Stimulated activated CD8-positive, alpha-beta memory T cell treated with anti-CD3 and anti-CD28 coated beads, Interleukin-7, amount 100 ng/mL, for 1 hour (primary cell): ENCODE data around the gene SLC38A10.

Experiments
- DNase-seq, 2 donors: peaks; one replicate each; pipeline ENCODE4 v3.0.0-alpha.2; 2020; ENCODE audit warnings: low read depth in 2 of 2

Gene SLC38A10

DNA sequence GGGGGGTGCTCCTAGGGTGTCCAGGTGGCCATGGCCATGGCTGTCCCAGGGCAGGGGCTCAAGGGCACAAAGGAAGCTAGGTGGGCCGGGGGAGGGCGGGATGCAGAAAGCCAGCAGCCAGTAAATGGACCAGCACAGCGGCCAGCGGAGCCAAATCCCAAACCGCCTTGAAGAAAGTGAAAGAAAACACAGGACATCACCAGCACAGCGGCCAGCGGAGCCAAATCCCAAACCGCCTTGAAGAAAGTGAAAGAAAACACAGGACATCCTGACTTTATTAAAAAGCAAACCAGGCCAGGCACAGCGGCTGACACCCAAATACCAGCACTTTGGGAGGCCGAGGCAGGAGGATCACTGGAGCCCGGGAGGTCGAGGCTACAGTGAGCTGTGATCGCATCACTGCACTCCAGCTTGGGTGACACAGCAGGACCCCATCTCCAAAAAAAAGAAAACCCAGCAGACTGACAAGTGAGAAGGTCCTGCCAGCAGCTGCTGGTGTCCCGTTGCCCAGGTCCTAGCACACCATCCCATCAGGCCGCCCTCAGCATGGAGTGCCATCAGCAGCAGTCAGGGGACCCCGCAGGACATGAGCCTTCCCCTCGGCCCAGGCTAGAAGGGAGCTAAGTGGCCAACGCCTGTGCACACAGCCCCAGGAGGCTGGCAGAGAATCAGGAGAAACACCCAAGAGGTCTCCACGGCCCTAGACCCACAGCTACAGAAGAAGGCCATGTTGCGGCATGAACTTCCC is 17.0 kb downstream of the SLC38A10 start:
- no peak for DNase-seq

DNA sequence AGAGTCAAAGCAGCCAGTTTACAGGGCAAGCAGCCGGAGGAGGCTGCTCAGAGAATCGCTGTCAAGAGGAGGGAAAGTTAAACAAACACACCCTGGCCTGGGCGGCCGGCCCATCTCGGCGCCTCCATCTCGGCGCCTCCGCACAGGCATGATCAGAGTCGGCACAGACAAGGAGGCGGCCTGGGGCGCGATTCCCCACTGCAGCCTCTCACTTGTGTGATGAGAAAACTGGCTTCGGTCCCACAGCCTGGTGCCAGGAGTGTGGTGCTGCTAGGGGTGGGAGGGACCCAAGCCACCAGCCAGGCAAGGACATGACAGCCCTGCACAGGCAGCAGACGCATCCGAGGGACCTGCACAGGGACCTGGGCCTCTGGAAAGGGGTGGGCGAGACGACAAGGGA is 17.7 kb downstream of the SLC38A10 start:
- DNase-seq = no peak

DNA sequence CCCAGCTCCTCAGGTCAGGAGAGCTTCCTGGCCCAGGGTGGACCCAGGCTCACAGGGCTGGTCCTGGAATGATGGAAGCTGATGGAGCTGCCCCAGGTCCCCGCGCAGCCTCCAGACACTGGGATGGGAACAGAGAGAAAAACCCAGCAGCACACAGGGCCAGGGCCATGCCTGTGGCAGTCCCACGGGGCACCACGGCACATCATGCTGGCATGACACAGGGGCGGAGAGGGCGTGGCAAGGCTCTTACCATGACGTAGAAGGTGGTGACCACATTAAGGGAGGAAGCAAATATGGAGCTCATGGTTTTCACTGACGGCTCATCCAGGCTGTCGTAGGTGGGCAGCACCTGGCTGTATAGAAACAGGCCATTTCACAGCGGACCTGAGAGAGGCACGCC is 18.3 kb downstream of the SLC38A10 start:
- DNase-seq = no peak

DNA sequence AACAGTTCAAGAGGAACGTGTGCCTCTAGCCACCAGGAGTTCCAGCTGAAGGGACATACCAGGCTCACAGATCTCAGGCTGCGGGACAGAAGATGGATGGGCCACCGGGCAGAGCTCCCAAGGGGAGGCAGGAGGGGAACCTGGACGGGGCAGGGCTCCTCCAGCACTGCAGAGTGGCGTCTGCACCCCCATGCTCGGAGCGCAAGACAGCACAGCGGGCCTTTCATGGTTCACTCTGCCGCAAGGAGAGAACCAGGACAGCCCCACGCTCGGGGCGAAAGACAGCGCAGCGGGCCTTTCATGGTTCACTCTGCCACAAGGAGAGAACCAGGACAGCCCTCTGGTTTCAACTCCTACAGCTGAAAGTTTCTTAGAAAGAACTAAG is 20.6 kb downstream of the SLC38A10 start:
- DNase-seq = no peak

DNA sequence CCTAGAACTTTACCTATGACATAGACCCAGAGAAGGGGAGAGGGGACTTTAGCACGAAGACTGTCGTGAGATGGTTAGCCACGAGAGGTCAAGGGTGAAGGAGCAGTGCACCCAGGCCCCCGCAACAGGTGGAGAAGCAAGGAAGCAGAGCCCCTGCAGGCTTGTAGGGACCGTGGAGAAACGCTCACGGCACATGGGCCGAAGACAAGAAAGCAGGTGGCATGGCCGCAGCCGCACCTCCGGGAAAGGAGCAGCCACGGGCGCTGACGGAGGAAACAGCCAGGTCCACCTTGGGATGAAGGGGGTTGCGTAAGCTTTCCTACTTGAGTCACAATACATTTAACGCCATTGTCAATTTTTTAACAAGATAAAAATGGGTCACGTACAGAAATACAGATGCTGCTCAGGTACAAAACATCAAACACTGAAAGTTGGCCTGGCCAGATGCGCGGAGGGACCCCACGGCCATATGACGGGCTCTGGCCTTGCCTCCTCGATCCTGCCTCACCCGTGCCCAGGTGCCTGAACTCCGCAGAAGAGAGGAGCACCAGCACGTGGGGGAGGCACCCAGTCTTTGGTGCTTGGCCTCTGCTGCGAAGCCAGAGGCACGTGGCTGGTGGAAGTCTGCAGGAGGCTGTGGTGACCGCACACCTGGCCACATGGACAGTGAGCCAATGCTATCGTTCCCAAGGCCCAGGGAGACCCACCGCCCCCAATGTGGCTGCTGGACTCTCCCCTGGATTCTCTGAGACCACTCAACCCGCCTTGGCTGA is 21.2 kb downstream of the SLC38A10 start:
- DNase-seq = no peak

DNA sequence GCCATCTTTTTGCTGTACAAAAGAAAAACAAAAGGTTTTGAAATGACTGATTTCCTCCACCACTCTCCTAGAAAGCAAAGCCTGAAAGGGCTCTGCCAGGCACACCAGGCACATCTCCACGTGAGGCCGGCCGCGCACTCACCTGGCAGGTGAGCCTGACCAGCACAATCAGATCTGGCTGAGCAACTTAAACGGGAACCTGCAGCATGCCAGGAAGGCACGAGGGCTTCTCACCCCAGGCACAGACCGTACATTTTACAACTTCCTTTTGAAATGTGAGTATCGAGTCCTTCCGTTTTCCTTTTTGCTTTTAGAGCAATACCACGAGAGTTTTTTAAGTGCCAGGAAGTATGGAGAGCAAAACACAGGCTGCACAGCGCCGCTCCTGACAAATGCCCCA is 22.5 kb downstream of the SLC38A10 start:
- no peak for DNase-seq

DNA sequence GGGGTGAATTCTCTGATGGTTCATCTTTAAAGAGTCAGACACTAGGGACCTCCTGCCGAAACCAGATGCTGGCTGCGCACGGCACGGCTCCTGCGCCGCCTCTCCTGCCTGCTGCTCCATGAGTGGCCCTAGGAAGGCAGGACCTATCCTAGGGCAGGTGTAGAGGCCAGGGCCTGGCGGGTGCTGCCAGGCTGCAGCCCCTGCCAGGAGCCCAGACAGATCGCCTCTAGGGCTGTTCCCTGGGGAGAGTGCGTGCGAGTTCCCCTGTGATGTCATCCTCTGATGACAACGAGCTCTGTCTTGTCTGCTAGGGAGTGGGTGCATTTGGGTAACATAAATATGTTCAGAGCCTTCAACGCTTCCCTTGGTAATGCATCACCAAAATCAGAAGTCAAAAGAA is 23.9 kb downstream of the SLC38A10 start:
- DNase-seq = no peak

DNA sequence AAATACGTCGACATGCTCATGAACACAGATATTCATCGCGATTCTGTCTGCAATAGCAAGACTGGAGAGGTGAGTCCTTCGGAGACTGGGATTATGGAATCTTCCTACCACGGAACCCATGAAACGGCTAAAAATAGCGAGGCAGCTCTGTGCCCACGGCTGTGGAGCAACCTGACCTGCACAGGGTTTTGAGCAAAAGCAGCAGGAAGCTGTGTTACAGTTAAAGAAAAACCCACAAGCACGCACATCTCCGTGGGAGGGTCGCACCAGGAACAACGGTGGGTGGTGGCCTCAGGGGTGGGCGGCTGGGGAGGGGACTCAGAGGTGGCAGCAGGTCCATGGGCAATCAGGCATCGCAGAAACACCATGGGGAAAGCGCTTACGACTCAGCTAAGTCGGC is 24.8 kb downstream of the SLC38A10 start:
- DNase-seq = no peak

DNA sequence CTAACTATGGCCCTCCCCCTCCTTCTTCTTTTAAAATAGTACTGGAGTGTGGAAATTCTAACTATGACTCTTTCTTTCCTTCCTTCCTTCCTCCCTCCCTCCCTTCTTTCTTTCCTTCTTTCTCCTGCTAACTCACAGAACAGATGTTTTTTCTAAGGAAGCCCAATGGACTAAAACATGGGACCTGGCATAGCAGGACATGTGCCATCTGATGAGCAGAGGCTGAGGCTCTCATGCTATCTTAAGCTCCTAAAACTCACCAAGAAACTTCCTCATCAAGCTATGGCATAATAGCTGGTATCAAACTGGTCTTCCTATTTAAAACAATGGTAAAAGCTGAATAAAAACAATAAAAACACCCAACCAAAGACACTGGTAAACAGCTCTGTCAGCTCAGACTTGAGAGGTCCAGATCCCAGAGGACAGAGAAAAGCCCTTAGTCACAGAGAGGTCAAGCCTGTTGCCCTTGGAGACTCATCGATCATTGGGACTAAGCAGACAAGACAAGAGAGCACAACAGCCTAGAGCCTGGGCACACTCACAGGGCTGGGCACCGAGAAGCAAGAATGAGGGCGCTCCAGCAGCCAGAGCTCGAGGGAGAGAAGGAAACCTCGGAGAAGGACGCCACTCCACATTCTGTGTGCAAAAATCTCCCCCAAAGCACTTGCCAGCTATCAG is 27.6 kb downstream of the SLC38A10 start:
- DNase-seq = no peak

DNA sequence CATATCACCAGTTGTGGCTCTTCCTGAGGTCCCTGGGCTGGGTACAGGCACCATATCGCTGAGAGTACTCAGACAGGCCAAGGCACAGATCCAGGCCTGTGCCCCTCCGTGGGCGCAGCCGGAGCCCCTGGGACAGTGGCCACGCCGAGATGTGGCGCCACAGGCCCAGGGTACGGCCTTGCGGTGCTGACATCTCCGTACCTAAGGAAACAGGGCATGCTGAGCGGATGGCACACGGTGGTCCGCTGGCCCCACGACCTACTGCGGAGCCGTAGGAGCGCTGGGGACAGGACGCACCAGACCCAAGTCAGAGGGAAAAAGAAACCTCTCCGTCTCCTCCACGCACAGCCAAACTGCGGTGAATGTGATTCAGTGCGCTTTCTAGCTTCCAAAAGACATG is 29.5 kb downstream of the SLC38A10 start:
- DNase-seq = no peak

DNA sequence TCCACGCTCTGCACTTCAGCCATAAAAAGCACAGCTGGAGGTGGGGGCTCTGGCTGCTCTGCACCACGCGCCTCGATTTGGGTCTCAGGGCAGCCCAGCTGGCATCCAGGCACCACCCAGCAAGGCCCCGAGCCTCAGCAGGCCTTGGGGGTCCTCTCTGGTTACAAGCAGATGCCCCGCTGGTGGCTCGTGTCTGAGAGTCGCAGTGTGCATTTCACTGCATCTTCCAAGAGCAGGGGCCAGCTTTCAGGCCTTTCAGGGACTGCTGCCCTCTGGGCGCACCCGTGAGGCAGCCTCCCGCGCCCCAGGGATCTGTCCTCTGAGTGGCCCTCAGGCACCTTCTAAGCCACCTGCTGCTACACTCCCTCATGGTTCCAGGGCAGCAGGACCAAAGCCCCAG is 30.5 kb downstream of the SLC38A10 start:
- DNase-seq = no peak

DNA sequence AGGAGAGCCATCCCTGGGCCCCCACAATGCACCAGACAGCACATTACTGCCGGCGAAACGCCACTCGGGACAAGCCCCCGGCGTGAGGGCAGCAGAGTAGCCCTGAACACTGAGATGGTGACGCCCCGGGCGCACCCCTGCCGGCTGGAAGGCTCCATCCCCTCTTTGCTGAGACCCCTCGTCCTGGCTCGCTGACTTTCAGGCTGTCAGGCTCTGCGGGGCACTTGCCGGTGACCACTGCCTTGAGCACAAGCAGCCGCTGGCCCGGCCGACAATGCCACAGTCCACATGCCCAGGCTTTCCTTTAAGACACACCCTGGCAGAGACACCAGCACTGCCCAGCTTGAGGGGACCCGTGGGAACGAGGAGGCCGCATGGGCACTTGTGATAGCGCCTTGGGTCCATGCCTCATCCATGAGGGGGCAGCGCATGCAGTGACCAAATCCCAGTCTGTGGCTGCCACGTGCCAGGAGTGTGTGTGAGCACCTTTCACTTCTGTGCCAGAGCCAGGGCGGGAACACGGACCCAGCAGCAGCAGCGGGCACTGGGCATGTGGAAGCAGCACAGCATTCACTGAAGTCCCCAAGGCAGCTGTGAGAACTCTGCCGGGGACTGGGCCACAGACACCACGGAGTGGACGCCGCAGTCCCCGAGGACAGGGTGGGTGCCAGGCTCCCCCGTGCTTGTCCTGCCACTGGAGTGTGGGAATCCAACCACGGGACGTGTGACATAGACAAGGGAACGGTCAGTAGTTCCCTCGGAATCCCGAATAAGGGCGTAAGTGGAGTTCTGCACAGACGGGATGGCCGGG is 31.5 kb downstream of the SLC38A10 start:
- DNase-seq = no peak

DNA sequence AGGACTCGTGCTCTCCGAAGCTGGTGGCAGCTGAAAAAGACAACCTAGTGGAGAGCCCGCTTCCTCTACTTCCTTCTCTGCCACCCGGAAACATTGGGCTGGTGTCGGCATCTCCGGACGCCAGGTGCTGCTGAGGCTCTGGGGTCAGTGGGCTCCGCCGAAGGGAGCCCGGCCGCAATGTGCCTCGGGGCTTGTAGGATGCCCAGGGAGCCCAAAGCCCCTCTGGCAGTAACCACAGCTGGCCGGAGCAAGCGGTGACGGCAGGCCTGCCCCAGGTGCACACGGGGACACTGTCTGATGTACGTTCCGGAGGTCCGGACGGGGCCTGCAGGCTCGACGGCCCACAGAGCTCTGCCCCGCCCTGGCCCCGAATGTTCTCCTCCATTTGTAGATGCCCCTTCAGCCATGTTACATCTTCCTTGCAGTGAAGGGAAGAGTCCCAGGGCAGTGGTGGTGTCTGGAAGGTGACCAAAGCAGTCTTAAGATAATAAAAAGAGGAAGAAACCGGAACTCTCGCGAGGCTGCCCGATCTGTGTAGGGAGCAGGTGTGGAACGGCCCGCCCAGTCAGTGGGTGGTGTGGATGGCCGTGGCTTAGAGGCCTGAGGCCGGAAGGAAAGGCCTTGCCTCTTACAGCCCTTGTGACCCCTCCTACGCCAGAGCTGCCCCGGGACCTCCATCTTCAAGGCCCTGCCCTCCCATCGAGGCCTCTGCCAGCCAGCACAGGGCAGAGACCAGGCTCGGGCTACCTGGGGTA is 33.3 kb downstream of the SLC38A10 start:
- DNase-seq = no peak

DNA sequence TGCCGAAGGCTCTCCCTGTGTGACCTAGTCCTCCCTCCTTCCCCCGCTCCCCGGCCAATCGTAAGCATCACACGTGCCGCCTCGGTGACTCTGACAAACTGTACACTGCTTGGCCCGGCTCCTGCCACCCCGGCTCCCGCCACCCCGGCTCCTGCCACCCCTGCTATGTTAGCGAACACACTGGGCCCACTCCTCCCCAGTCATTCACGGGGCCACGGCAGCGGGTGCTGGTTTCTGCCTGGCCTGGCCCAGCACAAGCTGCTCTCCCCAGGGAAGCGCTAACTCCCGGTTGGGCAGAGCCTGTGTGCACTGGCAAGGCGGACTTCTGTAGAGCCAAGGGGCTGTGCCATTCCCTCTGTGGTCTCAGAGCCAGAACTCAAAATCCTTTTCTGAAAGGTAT is 34.0 kb downstream of the SLC38A10 start:
- no peak for DNase-seq

DNA sequence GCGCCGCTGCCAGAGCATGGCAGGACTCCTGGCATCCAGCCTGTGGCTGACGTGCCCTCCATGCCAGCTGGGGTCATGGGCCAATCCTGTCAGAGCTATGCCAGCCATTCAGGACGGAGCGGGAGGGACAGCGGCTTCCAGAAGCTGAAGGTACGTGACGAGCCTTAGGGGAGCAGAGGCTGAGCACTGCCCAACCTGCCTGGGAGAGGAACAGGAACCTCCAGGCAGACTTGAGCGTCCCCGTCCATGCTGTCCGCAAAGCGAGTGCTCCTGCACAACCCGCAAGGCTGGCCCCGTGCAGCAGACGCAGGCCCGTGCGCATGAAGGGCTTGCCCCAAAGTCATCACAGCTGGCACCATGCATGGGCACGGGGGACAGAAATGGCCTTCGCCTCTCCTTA is 34.5 kb downstream of the SLC38A10 start:
- DNase-seq = no peak

DNA sequence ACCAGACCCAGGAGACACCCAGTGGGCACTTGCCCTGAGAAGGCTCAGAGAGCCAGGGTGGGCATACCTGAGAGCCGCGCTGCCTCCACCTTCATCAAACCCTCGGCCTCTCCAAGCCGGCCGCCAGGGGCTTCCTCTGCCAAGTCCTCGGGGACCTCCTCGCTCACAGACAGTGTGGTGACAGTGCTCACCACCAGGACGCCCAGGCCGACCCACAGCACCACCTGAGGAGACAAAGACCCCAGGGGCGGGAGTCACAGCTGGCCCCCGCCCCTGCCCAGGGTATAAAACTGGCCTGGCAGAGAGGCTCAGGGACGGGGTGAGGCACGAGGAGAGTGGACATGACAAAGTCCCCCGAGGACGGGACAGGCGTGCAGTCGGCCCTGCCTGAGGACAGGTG is 34.9 kb downstream of the SLC38A10 start:
- no peak for DNase-seq

DNA sequence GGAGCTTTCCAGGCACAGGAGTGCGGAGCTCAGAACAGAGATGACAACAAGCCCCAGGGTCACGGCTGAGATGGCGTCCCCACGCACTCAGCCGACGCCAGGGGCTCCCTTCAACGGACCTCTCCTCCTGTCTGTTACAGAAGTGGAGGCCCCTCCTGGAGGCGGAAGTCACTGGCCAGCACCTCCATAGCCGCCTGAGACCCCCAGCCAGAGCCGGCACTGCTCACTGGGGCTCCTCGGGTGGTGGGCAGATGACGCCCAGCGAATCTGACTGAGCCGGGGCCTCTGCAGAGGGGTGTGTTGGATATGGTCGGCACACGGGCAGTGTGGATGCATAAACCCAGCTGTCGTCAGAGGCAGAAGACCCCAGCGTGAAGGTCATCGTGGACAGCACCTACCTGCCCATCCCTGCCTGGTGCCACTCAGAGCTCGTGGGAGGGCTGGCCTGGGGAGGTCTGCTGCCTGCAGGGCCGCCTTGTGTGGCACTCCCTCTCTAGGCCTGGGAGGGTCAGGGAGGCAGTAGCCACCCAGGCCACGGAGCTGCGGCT is 36.0 kb downstream of the SLC38A10 start:
- no peak for DNase-seq

DNA sequence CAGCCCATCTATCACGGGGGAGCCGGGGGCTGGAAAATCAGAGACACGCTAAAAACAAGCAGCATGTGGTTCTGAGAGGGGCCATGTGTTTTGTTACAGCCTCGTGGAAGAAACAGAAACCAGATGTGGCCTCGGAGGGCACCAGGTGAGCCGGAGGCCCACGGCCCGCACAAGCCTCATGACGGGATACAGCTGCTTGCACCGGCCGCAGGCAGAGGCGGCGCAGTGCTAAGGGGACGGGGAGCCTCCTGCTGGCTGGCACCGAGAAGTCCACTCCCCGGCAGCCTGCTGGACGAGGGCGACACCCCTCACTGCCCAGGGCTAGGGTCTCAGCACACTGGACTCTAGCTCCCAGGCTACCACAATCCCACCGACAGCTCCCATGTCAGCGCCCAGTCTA is 36.8 kb downstream of the SLC38A10 start:
- DNase-seq = no peak

DNA sequence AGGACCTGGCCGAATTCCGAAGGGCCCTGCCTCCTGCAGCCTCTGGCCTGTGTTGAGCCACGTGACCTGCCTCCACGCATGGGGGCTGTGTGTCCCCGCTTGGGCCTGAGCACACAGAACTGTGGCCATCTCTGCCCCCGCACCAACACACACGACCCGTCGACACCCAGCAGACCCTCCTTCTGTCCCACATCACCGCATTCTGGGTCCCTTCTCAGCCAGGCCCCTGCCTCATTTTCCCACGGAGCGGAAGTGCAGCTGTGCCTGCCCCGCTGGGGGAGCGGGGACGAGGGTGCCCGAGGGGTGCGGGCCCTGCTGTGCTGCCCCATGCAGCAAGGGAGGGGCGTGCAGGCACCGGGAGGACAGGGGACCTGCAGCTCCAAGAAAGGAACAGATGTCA is 37.6 kb downstream of the SLC38A10 start:
- DNase-seq = no peak

DNA sequence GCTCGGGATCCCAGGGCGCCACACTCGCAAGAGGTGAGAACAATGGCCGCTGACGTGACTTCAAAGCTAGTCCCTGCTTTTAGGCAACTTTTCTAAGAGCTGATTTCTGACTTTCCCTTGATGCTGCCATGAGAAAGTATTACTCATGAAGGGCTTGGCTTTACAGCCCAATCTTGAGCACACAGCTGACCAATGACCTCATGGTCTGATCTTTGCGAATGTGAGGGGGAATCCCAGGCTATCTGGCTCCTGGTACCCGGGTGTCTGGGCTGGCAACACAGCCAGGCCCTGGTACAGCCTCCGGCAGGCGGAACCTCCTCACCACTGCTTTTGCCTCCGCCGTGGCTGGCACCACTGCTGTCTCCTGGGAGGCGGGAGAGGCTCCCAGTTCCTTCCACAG is 38.5 kb downstream of the SLC38A10 start:
- no peak for DNase-seq
